Erythroblast (primary cell): ENCODE data around the gene MYH7.

Experiments
- DNase-seq, 2 experiments: peaks; one replicate each; lab custom pipeline; 2025; lab: John Stamatoyannopoulos, UW
- GATA1 ChIP-seq: IDR thresholded peaks from 2 replicates; pipeline ENCODE4 v1.6.1; 2011; ENCODE audit warnings: low read depth, mild to moderate bottlenecking, control low read depth, low read length, moderate library complexity
- POLR2A ChIP-seq: IDR thresholded peaks from 2 replicates; pipeline ENCODE4 v1.6.1; 2011; ENCODE audit warnings: mild to moderate bottlenecking, low read length

The MYH7 gene

DNA sequence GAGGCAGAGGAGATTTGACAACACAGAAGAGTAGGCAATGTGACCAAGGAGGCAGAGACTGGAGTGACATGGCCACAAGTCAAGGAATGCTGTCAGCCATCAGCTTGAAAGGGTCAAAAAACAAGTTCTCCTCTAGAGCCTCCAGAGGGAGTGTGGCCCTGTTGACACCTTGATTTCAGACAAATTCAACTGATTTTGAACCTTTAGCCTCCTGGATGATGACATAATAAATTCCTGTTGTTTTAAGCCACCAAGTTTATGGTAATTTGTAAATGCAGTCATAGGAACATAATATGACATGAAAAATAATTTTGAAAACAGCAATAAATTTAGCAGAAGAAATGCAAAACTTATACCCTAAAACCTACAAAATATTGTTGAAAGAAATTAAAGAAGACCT is 25.5 kb upstream of the MYH7 start:
- no peak for DNase-seq
- TF ChIP-seq GATA1 (no peak), POLR2A (no peak)

DNA sequence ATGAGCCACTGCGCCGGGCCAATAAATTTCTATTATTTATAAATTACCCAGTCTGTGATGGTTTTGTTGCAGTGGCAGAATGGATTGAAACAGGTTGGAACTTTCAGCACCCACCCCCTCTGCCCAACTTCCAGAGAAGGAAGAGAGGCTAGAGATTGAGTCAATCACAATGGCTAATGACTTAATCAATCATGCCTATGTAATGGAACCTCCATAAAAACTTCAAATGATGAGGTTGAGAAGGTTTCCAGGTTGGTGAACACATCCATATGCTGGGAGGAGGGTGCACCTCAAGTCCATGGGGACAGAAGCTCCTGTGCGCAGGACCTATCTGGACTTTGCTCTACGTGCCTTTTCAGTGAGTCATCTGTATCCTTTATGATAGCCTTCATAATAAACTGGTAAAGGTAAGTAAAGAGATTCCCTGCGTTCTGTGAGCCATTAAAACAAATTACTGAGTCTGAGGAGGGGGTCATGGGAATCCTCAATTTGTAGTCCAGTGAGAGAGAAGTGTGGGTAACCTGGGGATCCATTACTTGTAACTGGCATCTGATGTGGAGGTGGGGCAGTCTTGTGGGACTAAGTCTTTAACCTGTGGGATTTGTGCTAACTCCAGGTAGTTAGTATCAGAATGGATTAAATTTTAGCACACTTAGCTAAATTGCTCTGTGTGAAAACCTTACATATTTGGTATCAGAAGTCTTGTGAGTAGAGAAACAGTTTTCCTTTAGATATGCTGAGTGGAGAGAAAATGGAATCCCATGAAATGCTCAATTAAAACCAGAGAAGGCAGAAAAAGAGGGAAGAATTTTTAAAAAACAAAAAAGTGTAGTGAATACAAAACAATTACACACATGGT is 22.4 kb upstream of the MYH7 start:
- TF ChIP-seq GATA1 = no peak
- no peak for TF ChIP-seq POLR2A
- DNase-seq = no peak

DNA sequence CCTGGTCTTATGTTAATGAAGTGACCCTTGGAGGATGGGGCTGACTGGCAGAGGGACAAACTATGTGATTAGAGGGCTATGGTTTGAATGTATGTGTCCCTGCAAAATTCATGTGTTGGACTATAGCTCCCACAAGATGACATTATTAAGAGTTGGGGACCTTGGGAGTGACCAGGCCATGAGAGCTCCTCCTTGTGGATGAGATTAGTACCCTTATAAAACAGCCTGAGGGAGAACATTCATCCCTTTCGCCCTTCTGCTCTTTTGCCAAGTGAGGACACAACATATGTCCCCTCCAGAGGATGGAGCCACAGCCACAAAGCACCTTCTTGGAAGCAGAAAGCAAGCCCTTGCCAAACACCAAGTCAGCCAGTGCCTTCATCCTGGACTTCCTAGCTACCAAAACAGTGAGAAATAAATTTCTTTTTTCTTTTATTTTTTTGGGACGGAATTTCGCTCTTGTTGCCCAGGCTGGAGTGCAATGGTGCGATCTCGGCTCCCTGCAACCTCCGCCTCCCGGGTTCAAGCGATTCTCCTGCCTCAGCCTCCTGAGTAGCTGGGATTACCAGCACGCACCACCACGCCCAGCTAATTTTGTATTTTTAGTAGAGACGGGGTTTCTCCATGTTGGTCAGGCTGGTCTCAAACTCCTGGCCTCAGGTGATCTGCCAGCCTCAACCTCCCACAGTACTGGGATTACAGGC is 21.6 kb upstream of the MYH7 start:
- DNase-seq = peak; percentile 45

DNA sequence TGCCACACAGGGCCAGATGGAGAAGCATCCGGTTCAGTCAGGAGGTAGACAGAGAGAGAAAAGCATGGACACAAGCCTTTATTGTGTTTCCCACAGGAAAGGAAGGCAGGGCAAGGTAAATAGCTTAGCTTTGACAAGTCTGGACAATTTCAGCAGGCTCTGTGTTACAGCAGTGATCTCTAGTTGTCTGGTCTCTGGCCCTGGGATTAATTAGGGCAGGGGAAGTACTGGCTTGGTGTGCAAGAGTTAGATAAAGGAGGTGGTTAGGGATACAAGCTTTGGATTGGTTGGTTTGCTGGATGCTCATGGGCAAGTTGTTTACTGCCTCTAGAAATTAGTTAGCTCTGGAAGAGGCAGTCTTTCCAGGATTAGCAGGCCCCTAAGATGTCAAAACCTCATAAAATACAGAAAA is 19.0 kb upstream of the MYH7 start:
- TF ChIP-seq POLR2A (peak; percentile 44), GATA1 (no peak)
- DNase-seq = peak; percentile 83 to 92

DNA sequence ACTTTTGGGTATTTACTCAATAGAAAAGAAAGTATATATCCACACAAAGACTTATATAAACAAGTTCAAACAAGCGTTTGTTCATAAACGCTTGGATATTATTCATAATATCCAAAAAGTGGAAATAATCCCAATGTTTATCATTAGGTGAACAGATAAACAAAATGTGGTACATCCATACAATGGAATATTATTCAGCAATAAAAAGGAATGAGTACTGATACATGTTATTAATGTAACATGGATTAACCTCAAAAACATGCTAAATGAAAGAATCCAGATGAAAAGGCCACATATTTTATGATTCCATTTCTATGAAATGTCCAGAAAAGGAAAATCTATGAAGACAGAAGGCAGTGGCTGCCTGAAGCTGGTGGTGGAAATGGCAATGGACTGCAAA is 16.8 kb upstream of the MYH7 start:
- TF ChIP-seq POLR2A (no peak), GATA1 (no peak)

DNA sequence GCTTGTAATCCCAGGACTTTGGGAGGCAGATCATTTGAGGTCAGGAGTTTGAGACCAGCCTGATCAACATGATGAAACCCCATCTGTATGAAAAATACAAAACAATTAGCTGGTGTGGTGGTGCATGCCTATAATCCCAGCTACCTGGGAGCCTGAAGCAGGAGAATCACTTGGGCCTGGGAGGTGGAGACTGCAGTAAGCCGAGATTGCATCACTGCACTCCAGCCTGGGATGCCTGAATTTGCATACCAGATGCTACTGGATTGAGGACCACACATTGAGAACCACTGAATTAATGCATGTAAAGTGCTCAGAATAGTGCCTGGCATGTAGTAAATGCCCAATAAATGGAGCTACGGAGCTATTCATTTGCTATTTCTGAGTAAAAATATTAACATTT is 14.9 kb upstream of the MYH7 start:
- no peak for DNase-seq
- TF ChIP-seq POLR2A = no peak
- TF ChIP-seq GATA1 = no peak

More for the DNA sequence above, 16.8 kb upstream of the MYH7 start:
- DNase-seq = no peak

DNA sequence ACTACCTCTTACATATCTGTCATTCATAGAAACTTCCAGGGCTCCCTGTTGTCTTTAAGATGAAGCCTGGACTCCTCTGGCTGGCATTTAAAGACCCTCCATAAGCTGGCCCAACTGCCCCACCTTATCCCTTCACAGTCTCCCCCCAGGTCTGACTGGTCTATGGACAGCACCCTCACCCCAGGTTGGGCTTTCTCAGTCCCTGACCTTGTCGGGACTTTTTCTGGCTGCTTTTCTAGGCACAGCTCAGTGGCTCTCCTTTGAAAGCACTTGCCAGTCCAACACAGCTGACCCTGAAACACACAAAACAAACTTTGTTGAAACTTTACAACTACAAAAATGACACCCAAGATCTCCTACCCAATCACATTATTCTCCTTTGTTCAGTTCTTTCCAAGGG is 13.9 kb upstream of the MYH7 start:
- TF ChIP-seq GATA1 (no peak), POLR2A (no peak)
- DNase-seq = no peak

DNA sequence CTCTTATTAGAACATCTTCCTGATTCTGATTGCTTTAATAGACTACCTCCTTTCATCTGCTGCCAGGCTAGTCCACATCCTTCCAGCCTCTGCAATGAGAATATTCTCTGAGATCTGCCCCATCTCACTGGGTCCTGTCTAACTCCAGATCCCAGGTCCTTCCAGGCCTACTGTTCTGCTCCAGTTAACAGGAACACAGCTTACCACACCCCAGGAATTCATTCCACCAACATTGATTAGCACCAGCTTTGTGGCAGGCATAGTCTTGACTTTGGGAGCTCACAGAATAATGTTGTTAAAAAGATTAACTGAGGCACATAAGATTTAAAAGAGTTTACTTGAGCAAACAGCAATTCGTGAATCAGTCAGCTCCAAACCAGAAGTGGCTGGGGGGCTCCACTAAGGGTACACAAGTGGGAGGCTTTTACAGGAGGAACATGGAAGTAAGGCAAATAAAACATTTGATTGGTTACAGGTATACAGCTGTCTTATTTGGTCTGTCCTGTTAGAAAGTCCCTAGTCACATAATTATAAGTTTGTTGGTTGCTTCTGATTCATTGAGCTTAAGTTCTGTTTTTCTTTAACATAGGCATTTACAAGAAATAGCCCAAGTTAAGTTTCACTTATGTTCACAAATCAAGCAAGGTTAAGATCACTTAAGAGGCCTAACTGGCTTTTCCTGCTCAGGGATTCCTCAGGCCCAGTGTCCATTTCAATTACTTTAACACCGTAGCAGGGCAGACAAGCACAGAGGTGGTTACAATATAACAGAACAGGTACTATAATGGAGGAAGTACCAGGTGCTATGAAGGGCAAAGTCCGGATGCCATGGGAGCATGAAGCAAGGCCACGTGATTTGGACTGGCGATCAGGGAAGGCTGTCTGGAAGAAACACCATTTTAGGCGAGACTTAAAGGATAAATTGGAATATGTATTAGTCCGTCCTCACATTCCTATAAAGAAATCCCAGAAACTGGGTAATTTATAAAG is 12.2 kb upstream of the MYH7 start:
- DNase-seq = no peak
- TF ChIP-seq GATA1 = no peak
- TF ChIP-seq POLR2A = no peak

DNA sequence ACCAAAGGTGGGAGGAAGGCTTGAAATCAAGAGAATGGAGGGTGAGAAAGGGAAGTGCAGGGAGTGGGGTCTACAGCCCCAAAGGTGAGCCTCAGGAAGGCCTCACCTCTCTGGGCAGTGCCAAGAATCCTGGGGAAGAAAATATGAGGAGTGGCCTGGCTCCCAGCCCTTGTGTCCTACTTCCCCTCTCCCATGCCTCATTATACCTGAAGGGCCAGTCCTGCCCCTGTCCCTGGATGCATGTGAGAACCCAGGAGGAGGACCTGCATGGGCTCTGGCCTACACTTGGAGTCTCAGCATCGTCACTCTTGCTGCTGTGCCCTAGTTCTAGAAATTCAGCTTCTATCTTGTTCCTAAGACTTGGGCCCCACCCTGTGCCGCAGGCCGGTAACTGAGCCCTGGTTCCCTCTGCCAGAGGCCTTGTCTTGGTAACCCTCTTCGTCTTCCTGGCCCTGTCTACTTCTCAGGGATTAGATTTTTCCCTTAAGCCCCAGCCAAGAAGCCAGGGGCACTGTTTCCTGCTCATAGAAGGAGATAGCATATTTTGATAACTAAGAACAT is 10.9 kb upstream of the MYH7 start:
- DNase-seq = no peak
- TF ChIP-seq POLR2A (no peak), GATA1 (no peak)

DNA sequence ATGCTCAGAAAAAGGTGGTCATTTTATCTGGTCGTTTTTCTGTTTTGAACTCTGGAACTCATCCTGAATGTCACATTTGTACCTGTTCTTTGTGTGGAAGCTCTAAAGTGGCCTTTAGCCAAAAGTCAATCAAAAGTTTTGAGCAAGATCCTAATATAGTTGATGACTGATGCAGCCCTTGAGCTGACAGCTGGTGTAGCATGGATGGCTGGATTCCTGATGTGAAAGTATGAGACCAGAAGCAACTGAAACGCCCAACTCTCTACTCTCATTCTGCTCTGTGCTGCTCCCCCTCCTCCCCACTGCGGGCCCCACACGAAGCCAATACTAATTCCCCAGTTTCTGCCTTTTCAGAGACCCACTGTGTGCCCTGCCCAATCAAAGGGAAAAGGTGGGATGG is 10.3 kb upstream of the MYH7 start:
- no peak for DNase-seq
- TF ChIP-seq POLR2A (no peak), GATA1 (no peak)

DNA sequence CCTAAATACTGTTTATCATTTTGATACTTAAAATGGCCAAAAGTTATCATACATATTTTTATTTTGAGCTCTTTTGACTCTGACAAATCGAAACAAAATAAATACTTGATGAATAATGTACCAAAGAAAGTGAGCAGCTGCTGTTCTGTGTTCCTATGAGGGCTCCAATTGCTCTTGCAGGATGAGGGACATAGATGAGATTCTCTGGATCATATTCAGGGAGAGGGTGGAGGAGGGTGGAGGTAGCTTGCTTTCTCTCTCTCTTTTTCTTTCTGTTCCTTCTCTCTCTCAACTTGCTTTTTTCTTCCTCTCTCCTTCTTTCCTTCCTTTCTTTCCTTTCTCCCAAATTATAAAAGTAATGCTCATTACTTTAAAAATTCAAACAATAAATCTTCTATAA is 8.9 kb upstream of the MYH7 start:
- TF ChIP-seq POLR2A (no peak), GATA1 (no peak)

DNA sequence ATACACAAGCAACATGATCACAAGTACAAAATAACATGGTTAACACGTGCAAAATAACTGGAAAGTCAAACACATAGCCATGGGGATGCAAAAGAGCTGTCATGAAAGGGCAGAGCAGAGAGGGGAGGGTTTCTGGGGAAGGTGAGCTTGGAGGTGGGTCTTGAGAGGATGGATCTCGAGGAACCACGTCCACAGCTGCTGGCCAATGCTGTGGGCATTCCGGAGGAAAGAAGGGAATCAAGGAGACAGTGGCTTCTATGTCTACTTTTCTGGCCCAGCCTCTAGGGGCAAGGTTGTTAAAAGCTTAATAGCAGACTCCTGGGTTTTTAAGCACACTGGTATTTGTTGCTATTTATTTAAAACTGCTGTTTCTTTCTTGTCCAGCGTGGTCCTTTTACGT is 8.4 kb upstream of the MYH7 start:
- TF ChIP-seq POLR2A = no peak
- TF ChIP-seq GATA1 = no peak
- DNase-seq = no peak

More for the DNA sequence above, 8.9 kb upstream of the MYH7 start:
- no peak for DNase-seq

DNA sequence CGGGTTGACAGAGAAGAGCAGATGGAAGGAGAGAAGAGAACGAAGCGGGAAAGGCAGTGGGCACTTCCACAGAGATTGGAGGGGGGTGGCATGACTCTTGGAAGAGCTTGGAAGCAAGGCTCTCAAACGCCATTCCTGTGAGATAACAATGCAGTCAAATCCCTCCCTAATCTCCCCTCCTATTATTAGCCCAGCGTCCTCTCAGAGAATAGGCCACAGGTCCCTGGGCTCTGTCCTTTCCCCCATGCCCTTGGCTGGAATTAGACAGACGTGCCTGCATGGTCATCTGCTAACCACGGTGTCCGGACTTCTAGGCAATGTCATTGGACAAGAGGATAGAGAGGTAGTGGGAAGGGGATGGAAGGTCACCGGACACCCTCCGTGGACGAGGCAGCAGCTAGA is 8.0 kb upstream of the MYH7 start:
- TF ChIP-seq POLR2A (no peak), GATA1 (no peak)
- no peak for DNase-seq
